ENCODE results near the gene CD151.

CD151 gene

GRCh38 chr11:797296-798092 is 35.3 kb upstream of the CD151 start:
- peak; percentile 72 for DNase-seq

GRCh38 chr11:798093-798713 is 34.5 kb upstream of the CD151 start, which contains the start of gene SLC25A22:
Gene SLC25A22 (minus strand): TSS chr11:798281. CDS start chr11:795006, 3,275 bp downstream.
- DNase-seq = no peak

- DNase-seq = no peak
These were observed 33.0 kb upstream of the CD151 start for GRCh38 chr11:799641-800316.

GRCh38 chr11:800473-800872 is 32.3 kb upstream of the CD151 start:
- DNase-seq = no peak

GRCh38 chr11:801097-801780 is 31.5 kb upstream of the CD151 start:
- DNase-seq = no peak

GRCh38 chr11:802018-802617 is 30.6 kb upstream of the CD151 start:
- no peak for DNase-seq

- no peak for DNase-seq
These were observed 29.9 kb upstream of the CD151 start for GRCh38 chr11:802693-803466.

GRCh38 chr11:803467-803742 is 29.3 kb upstream of the CD151 start:
- no peak for DNase-seq

GRCh38 chr11:803770-804598 is 28.8 kb upstream of the CD151 start:
- no peak for DNase-seq

GRCh38 chr11:804599-804964 is 28.2 kb upstream of the CD151 start:
- DNase-seq = no peak

GRCh38 chr11:808427-809286 is 24.1 kb upstream of the CD151 start:
- DNase-seq = no peak

- peak; percentile 89 for DNase-seq
These were observed 23.3 kb upstream of the CD151 start, which contains the start of gene RPLP2 for GRCh38 chr11:809287-810039. Gene RPLP2 (plus strand): TSS chr11:809967. CDS start chr11:810235, 268 bp downstream.

GRCh38 chr11:810040-810567 is 22.6 kb upstream of the CD151 start:
- DNase-seq = no peak

- no peak for DNase-seq
These were observed 21.1 kb upstream of the CD151 start for GRCh38 chr11:811446-812245.

GRCh38 chr11:812390-812789 is 20.4 kb upstream of the CD151 start:
- DNase-seq = no peak

GRCh38 chr11:813072-813455 is 19.7 kb upstream of the CD151 start:
- DNase-seq = no peak

- no peak for DNase-seq
These were observed 19.2 kb upstream of the CD151 start for GRCh38 chr11:813456-814096.
